ENCODE data around the gene PC. TPM values are rescaled to one million over a fixed set of nuclear protein-coding genes. Genes with fewer than 3 reads are reported as not detected.

PC gene
- total RNA-seq, 6 donors from 2014 or later, result 5.0 to 49.9 (median 20.9) TPM

DNA sequence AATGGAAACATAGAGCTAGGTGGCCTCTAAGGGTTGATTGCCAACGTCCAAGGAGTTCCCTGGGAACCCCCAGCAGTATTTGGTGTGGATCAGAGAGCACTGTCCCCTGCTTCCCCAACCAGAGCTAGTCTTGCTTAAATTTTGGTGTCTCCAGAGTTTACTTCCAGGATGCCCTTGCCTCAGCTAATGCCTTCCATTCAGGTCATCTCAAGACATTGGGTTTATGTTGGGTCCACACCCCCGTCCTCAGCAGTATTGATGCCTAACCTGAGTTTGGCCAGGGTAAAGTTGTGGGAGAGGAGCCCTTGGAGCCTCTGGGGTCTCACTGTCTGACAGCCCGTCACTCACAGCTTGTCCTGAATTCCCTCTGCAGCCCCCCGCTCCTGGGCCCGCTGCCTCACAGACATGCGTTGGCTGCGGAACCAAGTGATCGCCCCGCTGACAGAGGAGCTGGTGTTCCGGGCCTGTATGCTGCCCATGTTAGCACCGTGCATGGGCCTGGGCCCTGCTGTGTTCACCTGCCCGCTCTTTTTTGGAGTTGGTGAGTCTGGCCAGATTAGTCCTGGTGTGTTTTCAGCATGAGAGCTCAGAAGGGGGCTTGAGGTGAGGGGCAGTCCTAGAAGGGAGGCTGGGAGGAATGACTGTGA, 113.6 kb downstream of the PC start:
- DNase-seq (peak; percentile 17 to 65), ATAC-seq (ENCODE audit: low FRiP score in 2 of 2) (no peak)
- Histone ChIP-seq H3K27ac (no peak overlapping the region), H3K4me3 (peak overlapping the region in 2 of 4 donors; percentile 74 to 94), H3K27me3 (no peaks in the 10 kb centered on the region), H3K36me3 (peaks cover 0 to 40% (median 28%) of the 10 kb centered on the region in 4 donors), H3K9me3 (no peaks in the 10 kb centered on the region), H3K4me1 (peaks cover 19 to 38% (median 31%) of the 10 kb centered on the region in 4 donors)
- WGBS, 2 donors, result 88 to 91% methylated on average over 10 to 12 of the region's 12 CpGs
- no peak for TF ChIP-seq EP300 (IDR thresholded peaks at IDR 0.05)
- TF ChIP-seq POLR2AphosphoS5 (IDR thresholded peaks at IDR 0.05), result no peak
- no peak for TF ChIP-seq POLR2A (IDR thresholded peaks at IDR 0.05)
- TF ChIP-seq, protein P1, sequence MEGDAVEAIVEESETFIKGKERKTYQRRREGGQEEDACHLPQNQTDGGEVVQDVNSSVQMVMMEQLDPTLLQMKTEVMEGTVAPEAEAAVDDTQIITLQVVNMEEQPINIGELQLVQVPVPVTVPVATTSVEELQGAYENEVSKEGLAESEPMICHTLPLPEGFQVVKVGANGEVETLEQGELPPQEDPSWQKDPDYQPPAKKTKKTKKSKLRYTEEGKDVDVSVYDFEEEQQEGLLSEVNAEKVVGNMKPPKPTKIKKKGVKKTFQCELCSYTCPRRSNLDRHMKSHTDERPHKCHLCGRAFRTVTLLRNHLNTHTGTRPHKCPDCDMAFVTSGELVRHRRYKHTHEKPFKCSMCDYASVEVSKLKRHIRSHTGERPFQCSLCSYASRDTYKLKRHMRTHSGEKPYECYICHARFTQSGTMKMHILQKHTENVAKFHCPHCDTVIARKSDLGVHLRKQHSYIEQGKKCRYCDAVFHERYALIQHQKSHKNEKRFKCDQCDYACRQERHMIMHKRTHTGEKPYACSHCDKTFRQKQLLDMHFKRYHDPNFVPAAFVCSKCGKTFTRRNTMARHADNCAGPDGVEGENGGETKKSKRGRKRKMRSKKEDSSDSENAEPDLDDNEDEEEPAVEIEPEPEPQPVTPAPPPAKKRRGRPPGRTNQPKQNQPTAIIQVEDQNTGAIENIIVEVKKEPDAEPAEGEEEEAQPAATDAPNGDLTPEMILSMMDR (IDR thresholded peaks at IDR 0.05), result no peak

DNA sequence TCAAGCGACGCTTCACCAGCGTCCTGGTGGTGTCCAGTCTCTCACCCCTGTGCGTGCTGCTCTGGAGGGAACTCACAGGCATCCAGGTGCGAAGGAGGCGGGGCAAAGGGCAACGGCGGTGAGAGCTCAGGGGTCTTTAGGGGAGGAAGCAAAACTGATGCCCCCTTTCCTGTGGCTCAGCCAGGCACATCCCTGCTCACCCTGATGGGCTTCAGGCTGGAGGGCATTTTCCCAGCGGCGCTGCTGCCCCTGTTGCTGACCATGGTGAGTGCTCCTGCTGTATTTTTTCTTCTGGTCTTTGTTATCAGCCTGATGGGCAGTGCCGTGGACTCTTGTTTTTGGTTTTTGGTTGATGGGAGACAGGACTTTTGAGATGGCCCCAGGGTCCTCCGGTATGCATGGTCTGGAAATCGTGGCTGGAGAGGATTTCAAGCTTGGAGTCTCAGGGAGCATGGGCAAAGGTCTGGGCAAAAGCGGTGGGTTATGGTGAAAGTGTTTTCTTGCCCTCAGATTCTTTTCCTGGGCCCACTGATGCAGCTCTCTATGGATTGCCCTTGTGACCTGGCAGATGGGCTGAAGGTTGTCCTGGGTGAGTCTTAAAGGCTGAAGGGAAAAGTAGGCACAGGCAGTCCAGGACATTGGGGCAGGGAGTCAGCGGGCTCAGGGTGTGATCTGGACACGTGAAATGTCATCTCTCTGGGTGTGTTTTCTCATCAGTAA, 114.2 kb downstream of the PC start:
- no peaks in the 10 kb centered on the region for H3K27me3 ChIP-seq
- no peak for ATAC-seq (ENCODE audit: low FRiP score in 2 of 2)

DNA sequence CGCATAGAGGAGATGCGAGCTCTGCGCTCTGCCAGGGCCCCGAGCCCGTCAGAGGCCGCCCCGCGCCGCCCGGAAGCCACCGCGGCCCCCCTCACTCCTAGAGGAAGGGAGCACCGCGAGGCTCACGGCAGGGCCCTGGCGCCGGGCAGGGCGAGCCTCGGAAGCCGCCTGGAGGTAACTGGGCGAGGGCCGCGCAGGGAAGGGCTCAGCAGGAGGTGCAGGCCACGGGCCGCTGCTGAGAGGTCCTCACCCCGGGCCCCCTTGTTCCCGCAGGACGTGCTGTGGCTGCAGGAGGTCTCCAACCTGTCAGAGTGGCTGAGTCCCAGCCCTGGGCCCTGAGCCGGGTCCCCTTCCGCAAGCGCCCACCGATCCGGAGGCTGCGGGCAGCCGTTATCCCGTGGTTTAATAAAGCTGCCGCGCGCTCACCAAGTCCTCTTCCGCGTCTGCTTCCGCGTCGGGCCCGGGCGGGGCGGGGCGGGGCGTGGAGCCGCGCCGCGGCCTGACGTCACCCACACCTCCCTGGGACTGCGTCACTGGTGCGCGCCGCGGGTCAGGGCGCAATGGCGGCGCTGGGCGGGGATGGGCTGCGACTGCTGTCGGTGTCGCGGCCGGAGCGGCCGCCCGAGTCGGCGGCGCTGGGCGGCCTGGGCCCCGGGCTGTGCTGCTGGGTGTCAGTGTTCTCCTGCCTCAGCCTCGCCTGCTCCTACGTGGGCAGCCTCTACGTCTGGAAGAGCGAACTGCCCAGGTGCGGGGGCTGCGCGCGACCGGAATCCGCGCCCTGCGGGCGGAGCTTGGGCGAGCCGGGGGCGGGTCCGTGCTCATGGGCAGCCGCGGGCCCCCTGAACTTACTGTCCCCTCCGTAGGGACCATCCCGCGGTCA, 115.0 kb downstream of the PC start, which contains the start of gene RCE1:
Gene RCE1 (plus strand): TSS at position 546 of the 880 bp plus-strand sequence. CDS start 15 bp downstream, at position 561.
- ATAC-seq (ENCODE audit: low FRiP score in 2 of 2), result peak; percentile 95 to 98
- peak; percentile 89 to 99 for DNase-seq
- Histone ChIP-seq H3K4me3 (peak within 1 kb of the TSS; percentile 74 to 97 (median 86)), H3K36me3 (peaks cover 0 to 36% (median 21%) of the 10 kb centered on the region in 4 donors), H3K4me1 (peaks cover 19 to 41% (median 31%) of the 10 kb centered on the region in 4 donors), H3K27ac (peak within 1 kb of the TSS; percentile 94 to 99 (median 98)), H3K9me3 (no peaks in the 10 kb centered on the region), H3K27me3 (no peaks in the 10 kb centered on the region)
- 0% methylated on average over 15 to 32 of the region's 98 CpGs for WGBS, 2 donors
- TF ChIP-seq POLR2AphosphoS5 (IDR thresholded peaks at IDR 0.05), result peak; percentile 93 to 98
- peak; percentile 63 to 98 (median 92) for TF ChIP-seq POLR2A (IDR thresholded peaks at IDR 0.05)
- TF ChIP-seq, protein P1 (IDR thresholded peaks at IDR 0.05), result peak in 3 of 6 experiments; percentile 20 to 33 (median 29)
- TF ChIP-seq EP300 (IDR thresholded peaks at IDR 0.05), result peak in 1 of 4 donors; percentile 55

More for the DNA sequence above, 114.2 kb downstream of the PC start:
- Histone ChIP-seq H3K4me1 (peaks cover 19 to 41% (median 31%) of the 10 kb centered on the region in 4 donors), H3K36me3 (peaks cover 0 to 43% (median 27%) of the 10 kb centered on the region in 4 donors), H3K9me3 (no peaks in the 10 kb centered on the region), H3K27ac (peak overlapping the region; percentile 94 to 99 (median 98)), H3K4me3 (peak overlapping the region; percentile 74 to 94 (median 82))
- TF ChIP-seq EP300 (IDR thresholded peaks at IDR 0.05) (no peak), POLR2AphosphoS5 (IDR thresholded peaks at IDR 0.05) (no peak), POLR2A (IDR thresholded peaks at IDR 0.05) (no peak)
- TF ChIP-seq, protein P1 (IDR thresholded peaks at IDR 0.05), result no peak
- 13 to 29% methylated on average over 10 to 16 of the region's 16 CpGs for WGBS, 2 donors
- DNase-seq, result no peak

DNA sequence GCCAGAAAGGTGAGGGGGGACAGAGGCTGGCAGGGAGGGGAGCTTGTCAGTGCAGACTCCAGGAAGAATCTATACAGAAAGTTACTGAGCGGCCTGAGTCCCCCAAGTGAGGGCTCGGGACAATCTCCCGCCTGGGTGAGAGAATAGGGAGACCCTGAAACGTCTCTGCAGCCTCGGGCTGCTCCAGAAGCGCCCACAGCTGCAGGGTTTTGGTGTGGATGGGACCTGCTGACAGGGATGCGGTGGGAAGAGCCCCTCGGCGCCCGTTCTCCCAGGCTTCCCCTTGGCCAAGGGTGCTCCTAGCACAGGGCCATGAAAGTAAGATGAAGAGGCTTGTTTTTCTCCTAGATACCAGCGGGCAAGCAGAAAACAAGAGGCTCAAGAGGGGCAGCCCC, 115.7 kb downstream of the PC start:
- WGBS, 2 donors, result 3 to 5% methylated on average over 6 to 11 of the region's 11 CpGs
- no peaks in the 10 kb centered on the region for H3K27me3 ChIP-seq
- H3K4me1 ChIP-seq, result peaks cover 19 to 41% (median 31%) of the 10 kb centered on the region in 4 donors
- ATAC-seq (ENCODE audit: low FRiP score in 2 of 2) (no peak), DNase-seq (peak in 1 of 2 donors; percentile 16)
- H3K4me3 ChIP-seq, result peak overlapping the region; percentile 74 to 97 (median 86)
- no peaks in the 10 kb centered on the region for H3K9me3 ChIP-seq
- H3K36me3 ChIP-seq, result peaks cover 0 to 38% (median 17%) of the 10 kb centered on the region in 4 donors
- TF ChIP-seq, protein P1 (IDR thresholded peaks at IDR 0.05), result no peak
- no peak for TF ChIP-seq EP300 (IDR thresholded peaks at IDR 0.05)
- no peak for TF ChIP-seq POLR2A (IDR thresholded peaks at IDR 0.05)
- peak overlapping the region; percentile 94 to 99 (median 98) for H3K27ac ChIP-seq
